Activated naive CD8-positive, alpha-beta T cell treated with anti-CD3 and anti-CD28 coated beads, Interleukin-2, amount 10 ng/mL, durations not matched to agents 7 days and 5 days (primary cell): ENCODE data around the gene SAT2. TPM values are rescaled to one million over a fixed set of nuclear protein-coding genes. Genes with fewer than 3 reads are reported as not detected.
"Not testable (repeated sequence)": the region's sequence is repeated elsewhere in the genome, so short reads cannot be mapped to it uniquely, and the experiment has no call there.

Experiments
- ATAC-seq: fragments of 150-1000 bp; cut with Tn5 transposase; one replicate; pipeline ENCODE4 v1.10.0; 2021; ENCODE audit warnings: low read depth, moderate library complexity
- POLR2A ChIA-PET: fragments of 350-600 bp; sonication (Branson Sonifier 250); formaldehyde crosslinking; loops from one replicate; lab custom pipeline; 2021; ENCODE audit warnings: antibody characterized with exemption; lab: Charles Lee
- DNase-seq: peaks from one replicate; pipeline ENCODE4 v3.0.0; 2021
- H3K27ac Mint-ChIP-seq: one replicate; pipeline ENCODE4 v1.8.0; 2022; ENCODE audit warnings: mild to moderate bottlenecking, mixed read lengths
- H3K27me3 Mint-ChIP-seq: one replicate; pipeline ENCODE4 v1.8.0; 2022; ENCODE audit warnings: mild to moderate bottlenecking, moderate library complexity, mixed read lengths
- H3K36me3 Mint-ChIP-seq: one replicate; pipeline ENCODE4 v1.8.0; 2021; ENCODE audit warnings: mild to moderate bottlenecking, mixed read lengths
- H3K4me1 Mint-ChIP-seq: one replicate; pipeline ENCODE4 v1.8.0; 2021; ENCODE audit warnings: mixed read lengths
- H3K4me3 Mint-ChIP-seq: one replicate; pipeline ENCODE4 v1.8.0; 2022; ENCODE audit warnings: mild to moderate bottlenecking, moderate library complexity, mixed read lengths
- H3K9me3 Mint-ChIP-seq: one replicate; pipeline ENCODE4 v1.8.0; 2021; ENCODE audit warnings: mixed read lengths
- total RNA-seq, 2 experiments: library from RNA; stranded (reverse); gene quantifications; one replicate each; pipeline ENCODE4 v1.2.3, GENCODE V29; 2021

Gene SAT2
- total RNA-seq, 2 experiments from 2014 or later, result 40.0 to 41.2 TPM

- Mint-ChIP-seq H3K27me3 (no peaks in the 10 kb centered on the region), H3K36me3 (peaks cover 3% of the 10 kb centered on the region), H3K27ac (no peak within 1 kb of the TSS), H3K4me1 (peaks cover 15% of the 10 kb centered on the region), H3K9me3 (no peaks in the 10 kb centered on the region), H3K4me3 (no peak within 1 kb of the TSS)
- POLR2A ChIA-PET, result interaction anchor here (0.6 kb wide), 1 partner anchor 67 kb away, joined by 3 read pairs; no protein-coding TSS in a partner anchor
- DNase-seq (no peak), ATAC-seq (no peak)
Measured at GRCh38 chr17:7629939-7630571, 2.4 kb upstream of the SAT2 start, which contains the start of gene SHBG. TSS of gene SHBG (plus strand) at chr17:7630135. CDS start at chr17:7630173, 38 bp downstream.

GRCh38 chr17:7626956-7627249, 718 bp downstream of the SAT2 start:
- Mint-ChIP-seq H3K36me3 (peaks cover 3% of the 10 kb centered on the region), H3K4me1 (peaks cover 12% of the 10 kb centered on the region), H3K9me3 (no peaks in the 10 kb centered on the region), H3K27ac (peak overlapping the region; percentile 85), H3K4me3 (peak overlapping the region; percentile 95), H3K27me3 (peaks cover 2% of the 10 kb centered on the region)
- no peak for ATAC-seq
- POLR2A ChIA-PET, result interaction anchor here (1.1 to 2.6 kb wide), 7 partner anchors 10 to 147 kb away, joined by 3 to 50 read pairs (median 7); partner anchors contain the start of genes FXR2, MPDU1, TP53 and WRAP53
- no peak for DNase-seq

GRCh38 chr17:7626307-7626706, 1.3 kb downstream of the SAT2 start:
- Mint-ChIP-seq H3K27me3 (peaks cover 2% of the 10 kb centered on the region), H3K36me3 (peaks cover 3% of the 10 kb centered on the region), H3K27ac (no peak overlapping the region), H3K4me3 (peak overlapping the region; percentile 2), H3K4me1 (peaks cover 12% of the 10 kb centered on the region), H3K9me3 (no peaks in the 10 kb centered on the region)
- DNase-seq (no peak), ATAC-seq (no peak)
- POLR2A ChIA-PET, result interaction anchor here (2.0 to 2.6 kb wide), 4 partner anchors 9 to 61 kb away, joined by 5 to 50 read pairs (median 16); partner anchors contain the start of genes FXR2, MPDU1, TP53 and WRAP53

- POLR2A ChIA-PET, H3K36me3 Mint-ChIP-seq, H3K9me3 Mint-ChIP-seq, H3K27ac Mint-ChIP-seq, ATAC-seq, DNase-seq, H3K4me3 Mint-ChIP-seq, H3K27me3 Mint-ChIP-seq: not testable (repeated sequence)
- H3K4me1 Mint-ChIP-seq, result peaks cover 12% of the 10 kb centered on the region
Measured at GRCh38 chr17:7625749-7626148, 1.9 kb downstream of the SAT2 start.

DNA sequence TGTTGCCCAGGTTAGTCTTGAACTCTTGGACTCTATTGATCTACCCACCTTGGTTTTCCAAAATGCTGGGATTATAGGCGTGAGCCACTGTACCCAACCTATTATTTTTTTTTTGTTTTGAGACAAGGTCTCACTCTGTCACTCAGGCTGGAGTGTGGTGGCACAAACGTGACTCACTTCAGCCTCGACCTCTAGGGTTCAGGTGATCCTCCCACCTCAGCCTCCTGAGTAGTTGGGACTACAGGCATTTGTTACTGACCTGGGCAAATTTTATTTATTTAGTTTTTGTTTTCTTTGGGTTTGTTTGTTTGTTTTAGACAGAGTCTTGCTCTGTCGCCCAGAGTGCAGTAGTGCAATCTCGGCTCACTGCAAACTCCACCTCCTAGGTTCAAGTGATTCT, 4.0 kb downstream of the SAT2 start:
- POLR2A ChIA-PET, result interaction anchor here (1.4 kb wide), 1 partner anchor 63 kb away, joined by 3 read pairs; no protein-coding TSS in a partner anchor
- Mint-ChIP-seq H3K4me3 (no peak overlapping the region), H3K9me3 (no peaks in the 10 kb centered on the region), H3K36me3 (peaks cover 3% of the 10 kb centered on the region), H3K27ac (no peak overlapping the region), H3K4me1 (peaks cover 12% of the 10 kb centered on the region), H3K27me3 (peaks cover 2% of the 10 kb centered on the region)
- DNase-seq (no peak), ATAC-seq (no peak)

DNA sequence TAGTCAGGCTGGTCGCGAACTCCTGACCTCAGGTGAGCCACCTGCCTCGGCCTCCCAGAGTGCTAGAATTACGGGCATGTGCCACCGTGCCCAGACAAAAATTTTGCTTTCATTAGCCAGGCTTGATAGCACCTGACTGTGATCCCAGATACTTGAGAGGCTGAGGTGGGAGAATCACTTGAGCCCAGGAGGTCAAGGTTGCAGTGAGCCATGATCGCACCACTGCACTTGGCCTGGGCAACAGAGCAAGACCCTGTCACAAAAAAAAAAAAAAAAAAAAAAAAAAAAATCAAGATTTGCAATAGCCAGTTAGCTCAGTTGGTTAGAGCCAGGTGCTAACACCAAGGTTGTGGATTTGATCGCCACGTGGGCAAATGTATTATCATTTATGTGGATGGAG, 6.8 kb downstream of the SAT2 start:
- H3K4me3 Mint-ChIP-seq, result no peak overlapping the region
- POLR2A ChIA-PET, result no interaction called here
- no peaks in the 10 kb centered on the region for H3K9me3 Mint-ChIP-seq
- DNase-seq, result no peak
- no peaks in the 10 kb centered on the region for H3K36me3 Mint-ChIP-seq
- H3K4me1 Mint-ChIP-seq, result no peaks in the 10 kb centered on the region
- H3K27me3 Mint-ChIP-seq, result peaks cover 2% of the 10 kb centered on the region
- ATAC-seq, result no peak
- H3K27ac Mint-ChIP-seq, result no peak overlapping the region

- DNase-seq, result no peak
- Mint-ChIP-seq H3K9me3 (no peaks in the 10 kb centered on the region), H3K36me3 (no peaks in the 10 kb centered on the region), H3K27me3 (peaks cover 2% of the 10 kb centered on the region), H3K4me1 (peaks cover 4% of the 10 kb centered on the region), H3K4me3 (no peak overlapping the region), H3K27ac (no peak overlapping the region)
- POLR2A ChIA-PET, result interaction anchor here (1.9 kb wide), 1 partner anchor 9 kb away, joined by 5 read pairs; the partner anchor contains the start of gene SAT2
- no peak for ATAC-seq
Measured at GRCh38 chr17:7618608-7619007, 9.0 kb downstream of the SAT2 start.

- Mint-ChIP-seq H3K9me3 (no peaks in the 10 kb centered on the region), H3K4me3 (peak overlapping the region; percentile 86), H3K36me3 (peaks cover 1% of the 10 kb centered on the region), H3K27me3 (no peaks in the 10 kb centered on the region), H3K27ac (peak overlapping the region; percentile 95), H3K4me1 (peaks cover 24% of the 10 kb centered on the region)
- no peak for DNase-seq
- no peak for ATAC-seq
- POLR2A ChIA-PET, result interaction anchor here (0.8 to 2.7 kb wide), 17 partner anchors 12 to 179 kb away, joined by 3 to 22 read pairs (median 4); partner anchors contain the start of genes ATP1B2, CD68, DNAH2 and MPDU1
Measured at GRCh38 chr17:7615265-7615747, 12.3 kb downstream of the SAT2 start.

DNA sequence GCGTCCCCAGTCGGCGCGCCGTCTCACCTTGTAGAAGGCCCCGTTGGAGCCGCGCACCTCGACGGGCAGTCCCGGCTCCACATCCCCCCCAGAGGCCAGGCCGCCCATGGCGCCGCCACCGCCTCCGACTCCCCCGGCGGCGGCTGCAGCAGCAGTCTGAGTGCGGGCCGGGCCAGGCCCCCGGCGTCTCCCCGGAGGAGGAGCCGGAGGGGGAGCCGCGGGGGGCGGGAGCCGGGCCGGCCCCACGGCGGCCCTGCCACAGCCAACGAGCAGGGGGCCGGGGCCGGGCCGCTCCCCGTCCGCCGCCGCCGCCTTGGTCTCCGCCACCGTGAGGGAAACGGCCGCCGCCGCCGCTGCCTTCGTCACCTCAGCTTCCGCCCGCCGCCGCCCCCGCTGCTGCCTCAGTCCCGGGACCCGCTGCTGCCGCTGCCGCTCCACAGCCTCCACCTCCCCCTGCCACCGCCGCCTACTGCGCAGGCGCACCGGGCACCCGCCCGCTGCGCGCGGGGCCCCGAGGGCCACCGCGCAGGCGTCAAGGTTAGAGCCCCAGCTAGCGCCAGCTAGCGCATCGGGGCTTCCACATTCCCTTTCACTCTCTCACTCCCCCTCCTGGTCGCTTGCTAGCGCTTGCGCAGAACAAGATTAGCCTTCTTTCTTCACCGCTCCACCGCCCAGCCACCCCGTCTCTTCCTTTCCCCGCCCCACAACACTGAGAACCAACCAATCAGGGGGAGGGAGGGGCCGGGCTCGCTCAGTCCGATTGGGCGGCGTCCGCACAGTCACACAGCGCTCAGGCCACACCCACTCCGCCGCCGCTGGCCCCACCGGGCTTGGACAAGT, 13.0 kb downstream of the SAT2 start, which contains the start of gene FXR2:
TSS of gene FXR2 (minus strand) at position 473 of the 840 bp plus-strand sequence. CDS start at position 108, 365 bp downstream.
- Mint-ChIP-seq H3K4me3 (peak within 1 kb of the TSS; percentile 91), H3K36me3 (peaks cover 1% of the 10 kb centered on the region)

GRCh38 chr17:7613769-7614424, 13.7 kb downstream of the SAT2 start:
- POLR2A ChIA-PET, result interaction anchor here (0.6 to 2.7 kb wide), 14 partner anchors 13 to 129 kb away, joined by 3 to 22 read pairs (median 5); partner anchors contain the start of genes ATP1B2, CD68, DNAH2 and MPDU1
- no peak for ATAC-seq
- H3K27ac Mint-ChIP-seq, result peak overlapping the region; percentile 88
- H3K4me1 Mint-ChIP-seq, result peaks cover 28% of the 10 kb centered on the region
- H3K27me3 Mint-ChIP-seq, result no peaks in the 10 kb centered on the region
- H3K36me3 Mint-ChIP-seq, result peaks cover 1% of the 10 kb centered on the region
- DNase-seq, result no peak
- H3K4me3 Mint-ChIP-seq, result peak overlapping the region; percentile 91
- H3K9me3 Mint-ChIP-seq, result no peaks in the 10 kb centered on the region

More for the DNA sequence above, 13.0 kb downstream of the SAT2 start, which contains the start of gene FXR2:
- H3K9me3 Mint-ChIP-seq, result no peaks in the 10 kb centered on the region
- ATAC-seq (peak; percentile 90), DNase-seq (peak; percentile 97)
- POLR2A ChIA-PET, result interaction anchor here (0.8 to 2.7 kb wide), 19 partner anchors 13 to 179 kb away, joined by 3 to 22 read pairs (median 4); partner anchors contain the start of genes ATP1B2, CD68, DNAH2 and MPDU1
- H3K27ac Mint-ChIP-seq, result peak within 1 kb of the TSS; percentile 95
- peaks cover 25% of the 10 kb centered on the region for H3K4me1 Mint-ChIP-seq
- H3K27me3 Mint-ChIP-seq, result no peaks in the 10 kb centered on the region

DNA sequence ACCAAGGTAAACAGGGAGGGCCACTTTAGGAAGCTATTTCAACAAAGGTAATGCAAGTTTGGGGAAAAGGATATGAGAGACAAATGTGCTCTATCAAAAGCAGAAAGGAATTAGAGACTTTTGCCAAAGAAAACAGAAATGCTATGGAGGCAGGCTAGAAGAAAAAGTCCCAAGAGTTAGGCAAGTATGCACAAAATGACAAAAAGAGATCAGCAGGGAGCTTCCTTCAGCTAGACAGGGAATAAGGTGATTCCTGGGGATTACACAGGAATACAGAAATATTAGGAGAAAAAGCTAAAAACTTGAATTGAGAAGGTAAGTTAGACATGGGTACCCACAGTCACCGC, 15.4 kb downstream of the SAT2 start:
- H3K27ac Mint-ChIP-seq, result no peak overlapping the region
- no peaks in the 10 kb centered on the region for H3K9me3 Mint-ChIP-seq
- no peaks in the 10 kb centered on the region for H3K27me3 Mint-ChIP-seq
- peaks cover 28% of the 10 kb centered on the region for H3K4me1 Mint-ChIP-seq
- DNase-seq, result no peak
- no peak for ATAC-seq
- H3K4me3 Mint-ChIP-seq, result no peak overlapping the region
- H3K36me3 Mint-ChIP-seq, result peaks cover 1% of the 10 kb centered on the region
- POLR2A ChIA-PET, result interaction anchor here (0.5 kb wide), 1 partner anchor 36 kb away, joined by 3 read pairs; no protein-coding TSS in a partner anchor

DNA sequence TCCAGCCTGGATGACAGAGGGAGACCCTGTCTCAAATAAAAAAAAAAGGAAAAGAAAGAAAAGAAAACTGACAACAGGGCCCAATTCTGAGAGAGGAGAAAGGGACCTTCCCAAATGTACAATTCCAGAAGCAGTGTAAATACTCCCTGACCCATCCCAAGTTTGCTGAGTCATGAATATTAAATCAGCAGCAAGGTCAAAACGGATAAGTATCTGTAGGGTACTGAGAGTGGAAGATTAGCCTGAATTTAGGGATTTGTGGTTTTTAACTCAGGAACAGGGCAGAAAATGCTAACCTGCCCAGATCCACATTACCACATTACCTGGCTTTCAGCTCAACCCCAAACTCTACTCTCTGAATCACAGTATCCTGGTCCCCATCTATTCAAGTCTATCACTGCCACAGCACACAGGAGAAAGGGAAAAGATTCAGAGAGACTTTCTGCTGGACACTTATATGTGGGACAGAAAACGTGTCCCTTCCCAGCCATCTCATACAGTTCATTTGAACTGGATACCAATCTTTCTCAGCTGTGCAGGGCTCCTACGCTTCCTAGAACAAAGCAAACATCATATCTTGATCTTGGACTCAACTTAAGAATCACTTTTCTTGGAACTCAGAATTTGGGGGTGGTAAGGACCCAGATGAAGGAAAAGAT, 15.9 kb downstream of the SAT2 start:
- no peak for ATAC-seq
- Mint-ChIP-seq H3K27ac (no peak overlapping the region), H3K4me3 (peak overlapping the region; percentile 28), H3K4me1 (peaks cover 28% of the 10 kb centered on the region), H3K36me3 (peaks cover 1% of the 10 kb centered on the region), H3K27me3 (no peaks in the 10 kb centered on the region), H3K9me3 (no peaks in the 10 kb centered on the region)
- DNase-seq, result no peak
- POLR2A ChIA-PET, result interaction anchor here (0.5 to 0.6 kb wide), 2 partner anchors 37 to 75 kb away, joined by 3 read pairs; partner anchors contain the start of gene TP53
